NCI-H524 (cell line): ENCODE results near the gene TBC1D8.
"Not testable (repeated sequence)": the region's sequence is repeated elsewhere in the genome, so short reads cannot be mapped to it uniquely, and the experiment has no call there.

Source experiments
- DNase-seq, 2 experiments: peaks; one replicate each; lab custom pipeline; 2025; lab: John Stamatoyannopoulos, UW

Gene TBC1D8

DNA sequence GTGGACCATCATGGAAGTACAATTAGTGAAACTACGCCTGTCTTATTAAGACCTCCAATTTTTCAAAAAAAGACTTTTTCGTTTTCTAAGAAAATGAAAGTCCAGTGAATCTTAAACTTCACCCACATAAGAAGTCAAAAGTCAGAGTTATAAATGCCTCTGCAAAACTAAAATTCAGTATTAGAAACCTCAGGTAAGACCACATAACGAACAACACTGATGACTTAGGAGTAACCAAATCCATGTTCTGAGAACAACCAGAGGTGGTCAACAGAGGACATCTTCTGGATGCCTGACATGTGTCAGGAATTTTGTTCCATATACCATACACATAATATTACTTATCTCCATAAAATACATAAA is 86.7 kb downstream of the TBC1D8 start:
- DNase-seq, result no peak

DNA sequence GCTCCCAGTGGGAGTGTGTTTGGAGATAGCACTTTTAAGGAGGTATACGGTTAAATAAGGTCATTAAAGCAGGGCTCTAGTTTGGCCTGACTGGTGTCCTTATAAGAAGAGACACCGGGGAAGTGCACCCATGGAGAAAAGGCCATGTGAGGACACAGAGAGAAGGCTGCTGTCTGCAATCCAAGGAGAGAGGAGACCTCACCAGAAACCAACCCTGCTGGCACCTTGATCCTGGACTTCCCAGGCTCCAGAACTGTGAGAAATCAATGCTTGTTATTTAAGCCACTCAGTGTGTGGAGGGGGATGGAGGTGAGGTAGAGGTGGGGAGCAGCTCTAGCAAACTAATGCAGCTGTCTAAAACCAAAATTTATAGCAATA is 87.1 kb downstream of the TBC1D8 start:
- no peak for DNase-seq

DNA sequence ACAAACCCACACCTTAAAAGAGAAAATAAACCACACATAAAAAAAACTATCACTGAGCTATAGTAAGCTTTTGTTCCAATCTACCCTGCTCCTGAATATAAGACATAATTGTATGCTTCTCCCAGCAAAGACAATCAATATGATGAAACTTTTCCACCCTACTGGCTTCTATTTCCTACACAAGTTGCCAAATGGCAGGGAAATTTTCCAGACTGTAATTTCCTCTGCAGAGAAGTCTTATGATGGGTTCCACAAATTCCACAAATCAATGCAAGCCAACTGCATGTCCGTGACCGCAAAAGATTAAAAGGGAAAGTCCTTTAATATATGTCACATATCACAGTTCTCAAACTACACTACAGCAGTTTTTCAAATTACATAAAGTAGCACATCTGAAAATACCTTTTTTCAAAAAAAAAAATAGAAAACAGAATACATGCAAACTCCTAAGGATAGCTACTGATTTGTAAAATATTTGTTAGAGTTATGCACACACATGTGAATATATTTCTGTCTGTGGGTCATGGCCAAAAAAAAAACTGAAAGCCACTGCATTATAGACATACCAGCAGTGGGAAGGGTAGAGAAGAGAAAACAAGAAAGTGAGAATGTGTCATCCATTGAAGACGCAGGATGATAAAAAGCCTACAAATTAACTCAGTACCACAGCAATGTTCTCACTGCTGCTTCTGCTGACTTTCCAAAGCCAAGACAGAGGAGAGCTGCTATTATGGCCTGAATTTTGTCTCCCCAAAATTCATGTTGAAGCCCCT is 87.6 kb downstream of the TBC1D8 start:
- DNase-seq, result no peak

DNA sequence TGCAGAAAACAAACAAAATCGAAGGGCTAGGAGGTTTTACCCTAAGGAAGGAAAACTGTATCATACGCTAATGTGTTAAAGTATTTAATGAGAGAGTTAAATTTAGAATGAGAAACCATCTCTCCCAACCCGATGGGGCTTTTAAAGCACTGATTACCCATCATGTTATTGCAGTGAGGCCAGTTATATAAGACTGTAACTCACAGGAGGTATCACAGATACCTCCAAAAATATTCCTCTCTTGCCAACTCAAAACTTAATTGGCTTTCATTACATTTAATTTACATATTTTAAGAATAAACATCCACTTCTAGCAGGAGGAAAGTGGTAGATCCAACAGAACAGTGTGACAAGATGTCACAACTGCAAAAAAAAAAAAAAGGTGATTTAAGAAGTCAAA is 92.8 kb downstream of the TBC1D8 start:
- no peak for DNase-seq

DNA sequence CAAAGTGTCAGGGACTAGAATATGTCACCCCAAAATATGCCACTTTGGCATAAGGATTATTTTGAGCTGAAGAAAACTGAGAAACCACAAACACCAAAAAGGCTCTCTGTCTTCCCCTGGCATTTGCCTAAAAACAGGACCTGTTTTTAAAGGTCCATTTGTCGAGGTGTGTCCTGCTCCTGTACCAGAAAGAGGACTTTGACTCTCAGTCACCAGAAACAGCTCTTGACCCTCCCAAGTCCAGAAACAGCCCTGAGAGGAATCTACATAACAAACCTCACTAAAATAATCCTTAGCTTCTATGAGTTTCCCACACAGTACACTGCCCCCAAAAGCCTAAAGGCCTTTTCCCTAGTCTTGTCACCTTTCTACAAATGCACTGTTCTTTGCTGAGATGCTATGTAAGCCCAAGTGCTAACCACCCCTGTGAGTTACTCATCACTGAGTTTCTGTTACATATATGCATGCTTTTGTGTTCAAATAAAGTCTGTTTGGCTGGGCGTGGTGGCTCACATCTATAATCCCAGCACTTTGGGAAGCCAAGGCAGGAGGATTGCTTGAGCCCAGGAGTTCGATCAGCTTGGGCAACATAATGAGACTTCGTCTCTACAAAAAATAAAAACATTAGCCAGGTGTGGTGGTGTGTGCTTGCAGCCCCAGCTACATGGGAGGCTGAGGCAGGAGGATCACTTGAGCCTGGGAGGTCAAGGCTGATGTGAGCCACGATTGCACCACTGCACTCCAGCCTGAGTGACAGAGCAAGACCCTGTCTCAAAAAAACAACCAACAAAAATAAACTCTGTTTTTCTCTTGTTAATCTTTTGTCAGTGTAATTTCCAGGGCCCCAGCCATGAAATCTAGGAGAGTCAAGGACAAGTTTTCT is 93.9 kb downstream of the TBC1D8 start:
- no peak for DNase-seq

DNA sequence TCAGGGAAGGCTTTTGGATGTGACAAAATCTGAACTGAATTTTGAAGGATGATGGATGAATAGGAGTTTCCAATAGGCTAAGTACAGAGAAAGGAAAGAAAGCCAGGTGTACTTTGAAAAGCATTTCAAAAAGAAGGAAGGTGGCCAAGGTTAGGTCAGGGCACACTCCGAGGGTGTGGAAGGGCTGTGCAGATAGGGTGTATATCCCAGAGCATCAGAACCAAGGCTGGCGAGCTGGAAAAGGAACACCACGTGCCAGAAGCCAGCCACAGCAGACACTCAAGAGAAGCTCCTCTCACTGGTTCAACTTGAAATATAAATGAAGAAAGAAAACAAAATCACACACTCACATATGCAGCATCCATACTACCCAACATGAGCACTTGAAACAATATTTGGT is 98.1 kb downstream of the TBC1D8 start:
- no peak for DNase-seq

DNA sequence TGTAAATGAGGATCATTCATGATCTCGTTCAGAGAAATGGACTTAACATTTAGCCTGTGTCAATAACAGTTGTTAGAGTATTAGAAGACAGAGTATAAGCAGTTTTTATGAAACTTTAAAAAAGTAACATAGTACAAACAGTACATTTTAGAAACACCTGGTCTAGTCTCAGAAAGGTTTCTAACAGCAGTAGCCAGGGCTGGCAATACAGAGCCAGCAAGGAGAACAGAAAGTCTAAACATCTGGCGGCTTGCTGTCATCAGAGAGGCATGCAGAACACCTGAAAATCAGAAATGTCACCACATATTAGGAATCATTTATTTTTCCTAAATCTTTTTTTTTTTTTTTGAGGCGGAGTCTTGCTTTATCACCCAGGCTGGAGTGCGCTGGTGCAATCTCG is 99.0 kb downstream of the TBC1D8 start:
- no peak for DNase-seq

DNA sequence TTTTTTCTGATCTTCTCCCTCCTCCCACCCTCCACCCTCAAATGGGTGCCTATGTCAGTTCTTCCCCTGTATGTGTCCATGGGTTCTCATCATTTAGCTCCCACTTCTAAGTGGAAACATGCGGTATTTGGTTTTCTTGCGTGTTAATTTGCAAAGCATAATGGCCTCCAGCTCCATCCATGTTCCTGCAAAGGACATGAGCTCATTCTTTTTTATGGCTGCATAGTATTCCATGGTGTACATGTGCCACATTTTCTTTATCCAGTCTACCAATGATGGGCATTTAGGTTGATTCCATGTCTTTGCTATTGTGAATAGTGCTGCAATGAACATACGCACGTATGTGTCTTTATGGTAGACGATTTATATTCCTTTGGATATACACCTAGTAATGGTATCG is 100.3 kb downstream of the TBC1D8 start:
- DNase-seq, result not testable (repeated sequence)

DNA sequence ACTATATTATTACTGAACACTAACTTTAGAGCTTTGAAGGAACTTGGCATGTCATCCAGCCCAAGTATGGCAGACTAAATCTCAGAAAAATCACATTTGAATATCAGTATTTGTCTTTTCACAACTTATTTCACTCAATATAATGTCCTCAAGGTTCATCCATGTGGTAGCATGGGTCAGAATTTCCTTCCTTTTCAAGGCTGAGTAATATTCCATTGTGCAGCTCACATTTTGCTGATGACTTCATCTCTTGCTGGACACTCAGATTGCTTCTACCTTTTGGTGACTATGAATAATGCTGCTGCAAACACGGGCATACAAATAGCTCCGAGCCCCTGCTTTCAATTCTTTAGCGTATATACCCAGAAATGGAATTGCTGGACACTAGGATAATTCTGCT is 102.4 kb downstream of the TBC1D8 start:
- DNase-seq, result no peak

DNA sequence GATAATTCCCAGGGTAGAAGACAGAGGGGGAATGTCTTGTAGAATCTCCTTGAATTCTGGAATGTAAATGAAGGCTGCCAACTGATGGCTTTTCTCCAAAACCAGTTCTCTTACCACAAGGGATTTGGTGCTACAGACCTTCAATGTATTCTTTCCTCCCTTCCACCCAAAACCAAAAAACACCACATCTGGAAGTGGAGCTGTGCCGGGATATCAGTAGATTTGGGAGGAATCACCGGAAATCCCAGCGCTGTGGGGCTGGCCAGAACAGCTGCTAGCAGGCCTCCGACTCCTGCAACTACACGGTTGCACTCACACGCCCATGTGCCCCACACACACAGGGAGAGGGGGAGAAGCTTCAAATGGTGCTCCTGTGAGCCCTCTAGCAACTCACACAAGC is 103.4 kb downstream of the TBC1D8 start:
- DNase-seq, result no peak

DNA sequence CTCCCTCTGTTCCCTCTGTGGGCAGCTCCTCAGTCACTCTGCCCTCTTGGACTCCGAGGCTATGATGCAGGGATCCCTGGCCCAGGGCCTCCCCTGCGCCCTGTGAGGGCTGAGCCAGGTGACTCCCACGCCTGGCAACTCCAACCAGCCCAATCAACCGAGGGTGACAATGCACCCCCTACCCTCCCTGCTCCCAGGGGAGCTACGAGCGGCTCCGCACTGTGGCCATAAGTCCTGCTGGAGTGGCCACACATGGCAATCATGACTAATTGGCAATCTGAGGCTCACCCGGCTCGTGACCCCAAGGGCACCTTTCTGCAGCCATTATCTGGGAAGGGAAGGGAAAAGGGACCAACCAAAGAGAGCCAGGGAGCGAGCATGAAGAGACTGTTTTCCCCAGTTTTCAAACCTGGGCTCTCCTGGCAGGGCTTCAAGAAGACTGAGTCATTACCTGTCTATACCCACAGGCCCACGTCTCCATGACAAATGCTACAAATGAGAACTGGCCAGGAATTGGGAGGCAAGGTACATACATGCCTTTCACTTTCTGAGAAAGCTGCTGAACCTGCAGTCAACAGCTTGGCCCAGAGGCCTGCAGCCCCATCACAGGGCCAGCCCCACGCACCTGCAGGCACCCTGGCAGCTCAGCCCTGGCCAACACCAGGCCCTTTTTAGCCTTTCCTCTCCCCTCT is 104.0 kb downstream of the TBC1D8 start:
- DNase-seq, result no peak

DNA sequence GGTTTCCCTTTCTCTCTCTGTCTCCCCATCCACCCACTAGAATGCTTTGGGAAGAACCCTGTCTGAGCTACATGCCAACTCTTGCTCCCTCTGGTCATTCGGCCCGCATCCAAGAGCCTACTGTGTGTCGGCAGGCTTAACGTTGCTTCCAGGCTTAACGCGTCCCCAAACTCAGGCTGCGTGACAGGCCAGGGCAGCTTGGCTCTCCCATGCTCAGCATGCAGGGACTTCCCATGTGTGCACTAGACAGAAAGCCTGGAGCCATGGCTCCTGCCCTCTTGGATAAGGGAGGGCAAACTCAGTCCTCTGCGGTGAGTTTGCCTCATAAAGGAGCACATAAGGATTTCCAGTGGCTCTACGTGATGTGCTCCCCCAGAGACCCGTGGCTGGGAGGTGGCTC is 105.9 kb downstream of the TBC1D8 start:
- DNase-seq, result no peak

DNA sequence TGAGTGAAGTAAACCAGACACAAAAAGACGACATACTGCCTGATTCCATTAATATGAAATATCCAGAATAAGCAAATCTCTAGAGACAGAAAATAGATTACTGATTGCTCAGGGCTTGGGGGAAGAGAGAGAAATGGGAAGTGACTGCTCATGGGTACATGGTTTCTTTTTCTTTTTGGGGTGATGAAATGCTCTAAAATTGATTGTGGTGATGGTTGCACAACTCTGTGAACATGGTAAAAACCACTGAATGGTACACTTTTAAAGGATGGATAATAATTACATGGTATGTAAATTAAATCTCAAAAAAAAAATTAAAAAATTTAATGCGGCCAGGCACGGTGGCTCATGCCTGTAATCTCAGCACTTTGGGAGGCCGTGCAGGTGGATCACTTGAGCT is 109.8 kb downstream of the TBC1D8 start:
- no peak for DNase-seq

DNA sequence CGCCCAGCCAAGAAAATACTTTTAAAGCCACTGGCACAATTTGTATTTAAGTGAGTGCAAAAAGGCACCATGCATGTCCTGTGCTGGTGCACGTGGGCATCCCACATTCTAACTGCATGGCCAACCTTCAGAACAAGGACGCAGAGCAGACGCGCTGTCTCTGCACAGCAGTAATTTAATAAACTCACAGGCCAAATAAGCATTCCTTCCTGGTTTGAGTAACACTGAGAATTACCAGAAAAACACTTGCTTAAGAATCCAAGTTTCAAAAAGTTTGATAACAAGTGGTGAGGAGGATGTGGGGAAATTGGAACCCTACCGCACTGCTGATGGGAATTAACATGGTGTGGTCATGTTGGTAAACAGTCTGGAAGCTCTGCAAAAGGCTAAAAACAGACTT is 110.4 kb downstream of the TBC1D8 start:
- no peak for DNase-seq

DNA sequence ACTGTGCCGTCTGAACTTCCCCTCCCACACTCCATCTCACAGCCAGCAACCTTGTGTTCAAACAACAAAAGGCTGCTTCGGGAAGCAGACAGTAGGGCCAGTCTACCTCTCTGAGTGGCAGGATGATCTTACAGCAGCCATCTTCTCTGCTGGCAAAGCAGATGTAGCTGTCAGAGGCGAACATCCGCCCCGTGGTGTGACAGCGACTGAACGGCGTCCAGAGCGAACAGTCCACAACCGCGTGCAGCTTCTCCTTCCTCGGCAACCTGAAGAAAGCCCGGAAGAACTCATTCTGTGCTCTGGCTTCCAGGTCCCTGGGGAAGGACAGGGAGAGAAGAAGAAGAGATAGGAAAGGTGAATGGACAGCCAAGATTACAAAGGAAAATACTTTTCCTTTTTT is 111.1 kb downstream of the TBC1D8 start:
- no peak for DNase-seq

DNA sequence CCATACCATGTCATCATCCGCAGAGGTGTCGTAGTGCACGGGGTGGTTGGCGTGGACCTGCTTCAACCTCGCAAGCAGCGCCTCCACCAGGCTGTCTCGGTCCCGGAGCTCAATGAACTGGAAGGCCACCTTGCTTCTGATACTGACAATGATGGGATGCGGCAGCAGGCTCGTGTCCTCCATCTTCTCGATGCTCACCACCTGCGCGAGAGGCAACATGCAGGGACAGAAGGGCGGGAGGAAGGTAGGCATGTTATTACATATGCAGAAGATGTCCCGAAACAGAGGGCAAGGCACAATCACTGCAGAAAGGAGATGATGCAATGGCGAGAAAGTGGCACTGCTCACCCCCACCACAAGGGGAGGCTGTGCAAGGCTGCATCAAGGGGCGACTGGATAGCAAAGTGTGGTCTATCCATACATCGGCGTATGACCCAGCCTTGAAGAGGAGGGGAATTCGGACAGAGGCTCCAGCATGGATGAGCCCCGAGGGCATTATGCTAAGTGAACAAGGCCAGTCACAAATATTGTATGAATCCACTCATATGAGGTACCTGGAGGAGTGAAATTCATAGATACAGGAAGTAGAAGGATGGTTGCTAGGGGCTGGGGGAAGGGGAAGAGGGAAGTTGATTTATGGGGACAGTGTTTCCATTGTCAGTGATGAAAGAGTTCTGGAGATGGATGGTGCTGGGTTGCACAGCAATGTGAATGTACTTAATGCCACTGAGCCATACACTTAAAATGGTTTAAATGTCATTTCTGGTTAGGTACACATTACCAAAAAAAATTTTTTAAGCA is 112.5 kb downstream of the TBC1D8 start:
- peak in 1 of 2 experiments; percentile 4 for DNase-seq

DNA sequence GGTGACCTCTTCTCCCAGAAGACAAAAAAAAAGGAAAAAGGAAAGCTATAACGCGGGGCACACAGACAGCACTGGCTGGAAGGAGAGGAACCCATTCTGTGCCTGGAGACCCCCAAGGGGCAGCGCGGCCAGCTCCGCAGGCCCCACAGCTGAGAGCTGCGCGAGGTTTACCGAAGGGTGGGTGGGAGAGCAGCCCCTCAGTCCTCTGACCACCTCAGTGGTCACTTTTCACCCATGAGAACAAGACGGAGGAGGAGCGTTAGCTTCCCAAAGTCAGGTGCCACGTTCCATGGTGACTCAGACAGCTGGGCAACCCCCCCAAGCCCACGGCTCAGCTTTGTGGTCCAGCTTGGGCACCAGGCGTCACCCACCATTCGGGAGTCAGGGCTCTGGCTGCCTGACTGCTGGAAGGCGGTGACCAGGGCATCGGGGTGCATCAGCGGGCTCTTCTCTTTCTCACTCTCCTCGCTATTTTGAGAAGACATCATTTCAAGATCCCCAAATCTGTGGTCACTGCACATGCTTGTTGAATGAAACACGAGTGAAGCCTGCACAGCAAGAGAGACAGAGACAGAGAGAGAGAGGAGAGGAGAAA is 113.9 kb downstream of the TBC1D8 start:
- DNase-seq, result no peak

DNA sequence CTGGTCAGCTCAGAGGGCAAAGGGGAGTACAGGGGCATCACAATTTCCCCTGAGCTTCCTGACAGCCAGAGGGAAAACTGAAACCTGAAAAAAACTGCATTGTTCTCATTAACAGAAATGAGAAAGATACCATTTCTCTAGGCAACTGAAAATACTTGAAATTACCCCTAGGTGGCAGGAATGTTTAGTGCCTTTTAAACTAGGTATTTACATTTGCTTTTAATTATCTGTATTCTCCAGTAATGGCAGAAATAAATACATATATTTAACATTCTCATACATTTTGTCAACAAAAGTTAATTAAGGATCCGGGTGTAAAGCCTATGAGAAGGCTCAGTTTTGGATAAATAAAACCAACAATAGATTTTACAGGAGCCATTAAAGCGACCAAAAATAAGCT is 114.6 kb downstream of the TBC1D8 start:
- peak in 1 of 2 experiments; percentile 4 for DNase-seq

DNA sequence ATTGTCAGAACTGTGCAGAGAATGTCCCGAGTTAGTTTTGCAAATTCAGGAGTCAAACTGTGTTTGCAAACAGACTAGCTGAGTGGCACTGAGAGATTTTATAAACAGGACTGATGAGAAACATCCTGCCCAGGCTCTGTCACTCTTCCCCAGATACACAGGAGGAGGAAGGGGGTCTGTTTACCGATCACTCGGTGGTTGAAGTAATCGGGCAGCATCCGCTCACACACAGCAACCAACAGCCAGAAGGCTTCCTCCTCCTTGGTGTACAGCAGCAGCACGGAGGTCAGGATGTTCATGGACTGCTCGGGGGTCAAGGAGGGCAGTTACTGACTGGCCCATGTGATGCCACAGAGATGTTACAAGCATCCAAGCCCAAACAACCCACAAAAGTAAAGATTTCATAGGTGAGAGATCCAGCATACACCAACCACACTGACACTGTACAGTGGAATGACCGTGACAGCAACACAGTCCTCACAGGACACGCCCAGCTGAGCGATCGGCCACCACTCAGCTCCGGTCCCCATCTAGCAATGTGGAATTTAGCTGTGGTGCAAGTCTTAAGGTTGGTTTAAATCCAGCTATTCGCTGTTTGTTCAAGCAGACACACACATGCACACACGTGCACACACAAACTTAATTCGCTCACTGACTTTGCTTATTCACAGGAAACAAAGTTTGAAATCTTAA is 119.0 kb downstream of the TBC1D8 start:
- DNase-seq, result no peak

DNA sequence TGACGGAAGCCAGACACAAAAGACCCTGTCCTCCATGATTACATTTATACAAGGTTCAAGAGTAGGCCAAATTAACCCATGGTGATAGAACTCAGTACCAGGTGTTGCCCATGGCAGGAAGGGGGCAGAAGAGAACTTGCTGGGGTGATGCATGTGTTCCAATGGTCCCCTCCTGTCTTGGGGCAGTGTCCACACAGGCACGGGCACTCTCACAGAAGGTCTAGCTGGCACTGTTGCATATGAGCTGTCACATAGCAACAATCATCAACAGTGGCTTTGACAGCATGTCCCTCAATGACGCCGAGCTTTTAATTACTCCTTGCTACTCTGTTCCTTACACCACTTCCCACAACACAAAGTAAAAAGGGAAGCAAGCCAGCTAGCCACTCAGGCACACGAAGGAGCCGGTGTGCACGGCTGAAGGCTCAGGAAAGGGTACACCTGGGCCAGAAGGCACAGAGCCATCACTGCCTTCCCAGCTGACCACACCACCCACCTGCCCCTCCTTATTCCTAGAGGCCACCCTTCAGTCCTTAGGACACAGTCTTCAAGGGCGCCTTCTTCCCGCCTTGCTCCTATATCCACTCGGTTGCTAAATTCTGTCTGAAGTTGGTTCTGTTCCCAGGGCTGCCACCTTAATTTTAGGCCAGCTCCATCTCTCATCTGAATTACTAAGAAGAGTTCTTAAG is 120.2 kb downstream of the TBC1D8 start:
- DNase-seq, result no peak
